OCI-LY7 (cell line): Measurements from ENCODE around the gene ST14. TPM values are rescaled to one million over a fixed set of nuclear protein-coding genes. Genes with fewer than 3 reads are reported as not detected.

Source experiments
- BruUV-seq: library from RNA; stranded (reverse); fragments of 400-500 nt; replicated peaks from 2 replicates; lab custom pipeline; 2021; lab: Mats Ljungman, UMichigan
- CTCF ChIA-PET: fragments of 300-600 bp; sonication (Branson Sonifier 250); formaldehyde crosslinking; loops from one replicate; lab custom pipeline; 2022; ENCODE audit warnings: antibody characterized with exemption; ENCODE audit not compliant: unreplicated experiment; lab: Charles Lee
- POLR2A ChIA-PET: fragments of 300-600 bp; sonication (Branson Sonifier 250); formaldehyde crosslinking; loops from one replicate; lab custom pipeline; 2022; ENCODE audit warnings: antibody characterized with exemption; lab: Charles Lee
- DNase-seq: peaks from one replicate; pipeline ENCODE4 v3.0.0-alpha.2; 2015; ENCODE audit warnings: low spot score
- H2AFZ ChIP-seq: fragments of 200-600 bp; sonication (generic), shearing (Covaris generic); 2 replicates; pipeline ENCODE4 v1.6.1; 2014; ENCODE audit warnings: mild to moderate bottlenecking, antibody characterized with exemption, low read length, moderate library complexity
- H3K27ac ChIP-seq: fragments of 200-600 bp; sonication (generic); 2 replicates; pipeline ENCODE4 v1.5.1; 2014; ENCODE audit warnings: mixed run types, low read depth, mild to moderate bottlenecking, moderate library complexity, low read length, inconsistent platforms; ENCODE audit not compliant: poor library complexity, severe bottlenecking
- H3K36me3 ChIP-seq: fragments of 200-600 bp; sonication (generic); 2 replicates; pipeline ENCODE4 v1.6.1; 2014; ENCODE audit warnings: mild to moderate bottlenecking, antibody characterized with exemption, low read length, moderate library complexity, mixed read lengths; ENCODE audit not compliant: insufficient read depth
- H3K4me1 ChIP-seq: fragments of 200-600 bp; sonication (generic); 2 replicates; pipeline ENCODE4 v1.5.1; 2014; ENCODE audit warnings: mild to moderate bottlenecking, low read length; ENCODE audit not compliant: insufficient read depth, poor library complexity, severe bottlenecking
- H3K4me2 ChIP-seq: fragments of 200-600 bp; sonication (generic); 2 replicates; pipeline ENCODE4 v1.6.1; 2014; ENCODE audit warnings: mild to moderate bottlenecking, low read length
- H3K4me3 ChIP-seq: fragments of 200-600 bp; sonication (generic); 2 replicates; pipeline ENCODE4 v1.5.1; 2014; ENCODE audit warnings: mild to moderate bottlenecking, low read depth, low read length; ENCODE audit not compliant: poor library complexity, severe bottlenecking
- H3K79me2 ChIP-seq: fragments of 200-600 bp; sonication (generic); 2 replicates; pipeline ENCODE4 v1.6.1; 2016; ENCODE audit warnings: low read depth, mild to moderate bottlenecking, low read length, moderate library complexity, mixed read lengths; ENCODE audit not compliant: insufficient read depth
- H3K9me2 ChIP-seq: fragments of 200-600 bp; sonication (generic); 2 replicates; pipeline ENCODE4 v1.6.1; 2016; ENCODE audit warnings: mild to moderate bottlenecking, low read length, mixed read lengths; ENCODE audit not compliant: insufficient read depth
- H3K9me3 ChIP-seq: fragments of 200-600 bp; sonication (generic); 2 replicates; pipeline ENCODE4 v1.6.1; 2014; ENCODE audit warnings: mild to moderate bottlenecking, mixed run types, low read length, mixed read lengths
- H4K20me1 ChIP-seq: fragments of 200-600 bp; sonication (generic); 2 replicates; pipeline ENCODE4 v1.6.1; 2014; ENCODE audit warnings: mild to moderate bottlenecking, antibody characterized with exemption, low read length, moderate library complexity, mixed read lengths; ENCODE audit not compliant: insufficient read depth
- CTCF ChIP-seq: fragments of 200-600 bp; sonication (generic); conservative IDR thresholded peaks from 2 replicates; pipeline ENCODE4 v1.5.1; 2014; ENCODE audit warnings: mild to moderate bottlenecking, antibody characterized with exemption, low read length, moderate library complexity, mixed read lengths
- EZH2phosphoT487 ChIP-seq: fragments of 200-600 bp; sonication (generic); IDR thresholded peaks from 2 replicates; pipeline ENCODE4 v1.6.1; 2018; ENCODE audit warnings: low read depth, borderline replicate concordance, mild to moderate bottlenecking, mixed run types, antibody characterized with exemption, low read length, moderate library complexity, mixed read lengths
- intact Hi-C: fragments of 100-400 bp; cut with micrococcal nuclease; formaldehyde crosslinking; loops from one replicate; pipeline ENCODE4 v1.10.0; 2022; ENCODE audit not compliant: unreplicated experiment
- total RNA-seq, 2 experiments: library from RNA; depleted of rRNA in 1 of 2; stranded (reverse); fragments of >200 nt in 1 of 2; shearing (Covaris generic) in 1 of 2; gene quantifications; 2 replicates each; pipeline ENCODE4 v1.2.3, GENCODE V29; 2014 to 2022

The ST14 gene
- total RNA-seq, 2 experiments from 2014 or later = 98.0 to 135 TPM

- H3K4me2 ChIP-seq = no peak overlapping the region
- no peak for DNase-seq
- ChIA-PET CTCF (no interaction called here), POLR2A (interaction anchor here (0.8 kb wide), 1 partner anchor 164 kb away, joined by 3 read pairs; no protein-coding TSS in a partner anchor)
- H3K9me3 ChIP-seq = no peaks in the 10 kb centered on the region
- no peak overlapping the region for H3K4me3 ChIP-seq
- H3K79me2 ChIP-seq = no peaks in the 10 kb centered on the region
- peaks cover 31% of the 10 kb centered on the region; the same call in 1 of the 2 replicates for H3K36me3 ChIP-seq
- H3K27ac ChIP-seq = no peak overlapping the region
- intact Hi-C loops = no loop called here
- H3K9me2 ChIP-seq = no peaks in the 10 kb centered on the region
- TF ChIP-seq CTCF (no peak), EZH2phosphoT487 (no peak)
- peaks cover 9% of the 10 kb centered on the region for H3K4me1 ChIP-seq
- H4K20me1 ChIP-seq = no peaks in the 10 kb centered on the region
- H2AFZ ChIP-seq = no peak overlapping the region
- no TSS peak for BruUV-seq
These were observed 56.6 kb downstream of the ST14 start for GRCh38 chr11:130216221-130216550.

- intact Hi-C loops = no loop called here
These were observed 57.1 kb downstream of the ST14 start for GRCh38 chr11:130216591-130217132.

More at GRCh38 chr11:130216591-130217132, 57.1 kb downstream of the ST14 start:
- no TSS peak for BruUV-seq
- Histone ChIP-seq H2AFZ (no peak overlapping the region), H3K27ac (no peak overlapping the region), H3K36me3 (peaks cover 27% of the 10 kb centered on the region; the same call in 1 of the 2 replicates), H3K4me3 (no peak overlapping the region), H3K79me2 (no peaks in the 10 kb centered on the region), H3K4me1 (peaks cover 9% of the 10 kb centered on the region), H3K9me2 (no peaks in the 10 kb centered on the region), H3K4me2 (no peak overlapping the region), H4K20me1 (no peaks in the 10 kb centered on the region), H3K9me3 (no peaks in the 10 kb centered on the region)
- no peak for TF ChIP-seq CTCF
- no peak for TF ChIP-seq EZH2phosphoT487
- ChIA-PET POLR2A (interaction anchor here (0.8 kb wide), 1 partner anchor 163 kb away, joined by 3 read pairs; no protein-coding TSS in a partner anchor), CTCF (no interaction called here)
- DNase-seq = no peak
